GM10266 (cell line): ENCODE measurements around the gene GJE1.
"Not testable (repeated sequence)": the region's sequence is repeated elsewhere in the genome, so short reads cannot be mapped to it uniquely, and the experiment has no call there.

Source experiments
- DNase-seq: peaks from one replicate; pipeline ENCODE4 v3.0.0; 2012; ENCODE audit errors: extremely low spot score
- CTCF ChIP-seq: IDR thresholded peaks from 2 replicates; pipeline ENCODE4 v1.5.1; 2012; ENCODE audit warnings: mild to moderate bottlenecking, low read depth; ENCODE audit not compliant: control insufficient read depth, insufficient read depth; ENCODE audit errors: missing control alignments

GJE1 gene

GRCh38 chr6:142118925-142119324 lies 13.8 kb upstream of the GJE1 start:
- TF ChIP-seq CTCF, result no peak
- no peak for DNase-seq

GRCh38 chr6:142121342-142121741 lies 11.4 kb upstream of the GJE1 start:
- TF ChIP-seq CTCF, result no peak
- DNase-seq, result no peak

- DNase-seq, result no peak
- TF ChIP-seq CTCF, result no peak
These were observed 1.9 kb upstream of the GJE1 start for GRCh38 chr6:142130814-142131213.

- no peak for DNase-seq
- TF ChIP-seq CTCF, result no peak
These were observed 6.2 kb downstream of the GJE1 start for GRCh38 chr6:142138876-142139275.

GRCh38 chr6:142141531-142141930 lies 8.8 kb downstream of the GJE1 start:
- DNase-seq, result not testable (repeated sequence)

GRCh38 chr6:142146828-142147662 lies 14.3 kb downstream of the GJE1 start, which contains the start of the genes NMBR and VTA1:
TSS of gene NMBR (minus strand) at chr6:142147122. CDS start at chr6:142088658, 58,464 bp downstream.
TSS of gene VTA1 (plus strand) at chr6:142147263. CDS start at chr6:142147288, 25 bp downstream.
- peak; percentile 84 for DNase-seq
- peak; percentile 83 for TF ChIP-seq CTCF

GRCh38 chr6:142152746-142153145 lies 20.0 kb downstream of the GJE1 start:
- DNase-seq, result no peak
- TF ChIP-seq CTCF, result no peak
